Endothelial cell of umbilical vein (primary cell): Measurements from ENCODE around the gene ABCC5. TPM values are rescaled to one million over a fixed set of nuclear protein-coding genes. Genes with fewer than 3 reads are reported as not detected.

Source experiments
- BruUV-seq: library from RNA; stranded (reverse); fragments of 400-500 nt; replicated peaks from 2 replicates; lab custom pipeline; 2021; lab: Mats Ljungman, UMichigan
- CTCF ChIA-PET: fragments of 300-600, 350-600 bp; sonication (Branson Sonifier 250); formaldehyde crosslinking; loops from one replicate; lab custom pipeline; 2021; ENCODE audit warnings: antibody characterized with exemption, inconsistent platforms; lab: Charles Lee
- POLR2A ChIA-PET: fragments of 300-600, 350-600 bp; sonication (Branson Sonifier 250); formaldehyde crosslinking; loops from one replicate; lab custom pipeline; 2021; ENCODE audit warnings: antibody characterized with exemption, inconsistent platforms; lab: Charles Lee
- DNase-seq: peaks from one replicate; pipeline ENCODE4 v3.0.0-alpha.2; 2011; ENCODE audit warnings: low read depth, low spot score
- FAIRE-seq: peaks from 2 replicates; lab custom pipeline; 2011; peaks lifted over from hg19 to GRCh38; lab: Jason Lieb, UNC
- H2AFZ ChIP-seq: 2 replicates; pipeline ENCODE4 v1.6.0; 2012; ENCODE audit warnings: low read depth, low read length, control low read depth, inconsistent platforms
- H3K27ac ChIP-seq: 2 replicates; pipeline ENCODE4 v1.5.1; 2011; ENCODE audit warnings: low read depth, mild to moderate bottlenecking, control low read depth, low read length, moderate library complexity; ENCODE audit not compliant: insufficient read depth
- H3K27me3 ChIP-seq, 2 experiments: 2 replicates each; pipeline versions ENCODE4 v1.6.0 to v1.6.1; 2011; ENCODE audit warnings: low read length in 2 of 2, mixed read lengths in 1 of 2; ENCODE audit not compliant: control insufficient read depth in 2 of 2, insufficient read depth in 2 of 2
- H3K36me3 ChIP-seq, 2 experiments: 2 replicates in 1 of 2; 3 replicates in 1 of 2; pipeline ENCODE4 v1.5.1; 2011; ENCODE audit warnings: low read length in 2 of 2, mild to moderate bottlenecking in 1 of 2, moderate library complexity in 1 of 2; ENCODE audit not compliant: control insufficient read depth in 2 of 2, insufficient read depth in 2 of 2; ENCODE audit errors: extremely low read depth in 1 of 2
- H3K4me1 ChIP-seq: 3 replicates; pipeline ENCODE4 v1.5.1; 2011; ENCODE audit warnings: mild to moderate bottlenecking, low read length; ENCODE audit not compliant: control insufficient read depth, insufficient read depth; ENCODE audit errors: extremely low read depth
- H3K4me2 ChIP-seq: 2 replicates; pipeline ENCODE4 v1.6.1; 2011; ENCODE audit warnings: low read length, control low read depth, mixed read lengths; ENCODE audit not compliant: insufficient read depth
- H3K4me3 ChIP-seq, 3 experiments: fragments of 200-600 bp in 1 of 3; sonication (generic), shearing (Covaris generic) in 1 of 3; replicated peaks in 1 of 3; 2 replicates each; pipeline ENCODE4 v1.5.1; 2011 to 2016; ENCODE audit warnings: control low read depth in 3 of 3, low read length in 3 of 3, mild to moderate bottlenecking in 2 of 3, inconsistent platforms in 1 of 3, low read depth in 1 of 3, moderate library complexity in 1 of 3; ENCODE audit not compliant: insufficient read depth in 1 of 3
- H3K79me2 ChIP-seq: 2 replicates; pipeline ENCODE4 v1.6.0; 2012; ENCODE audit warnings: low read length, inconsistent platforms; ENCODE audit not compliant: control insufficient read depth, insufficient read depth
- H3K9ac ChIP-seq: replicated peaks from 2 replicates; pipeline ENCODE3; 2011; ENCODE audit warnings: low read length, control low read depth; ENCODE audit not compliant: insufficient read depth; ENCODE audit errors: extremely low read depth
- H3K9me1 ChIP-seq: replicated peaks from 3 replicates; pipeline ENCODE4 v1.6.0; 2011; ENCODE audit warnings: mild to moderate bottlenecking, low read length; ENCODE audit not compliant: control insufficient read depth, insufficient read depth; ENCODE audit errors: extremely low read depth
- H3K9me3 ChIP-seq: replicated peaks from 2 replicates; pipeline ENCODE4 v1.5.1; 2012; ENCODE audit warnings: low read length, inconsistent platforms; ENCODE audit not compliant: control insufficient read depth, insufficient read depth
- H4K20me1 ChIP-seq: replicated peaks from 2 replicates; pipeline ENCODE3; 2011; ENCODE audit warnings: mild to moderate bottlenecking, low read length; ENCODE audit not compliant: control insufficient read depth, insufficient read depth; ENCODE audit errors: extremely low read depth
- CTCF ChIP-seq, 2 donors: IDR thresholded peaks; 1 replicate in 1 of 2; 2 replicates in 1 of 2; pipeline ENCODE4 v1.5.1; 2011; ENCODE audit warnings: low read length in 2 of 2, mild to moderate bottlenecking in 2 of 2, moderate library complexity in 2 of 2, control low read depth in 1 of 2, inconsistent platforms in 1 of 2, low read depth in 1 of 2; ENCODE audit not compliant: insufficient read depth in 1 of 2; ENCODE audit errors: extremely low read depth in 1 of 2
- EZH2 ChIP-seq: IDR thresholded peaks from 2 replicates; pipeline ENCODE4 v1.6.1; 2012; ENCODE audit warnings: borderline replicate concordance, low read depth, mild to moderate bottlenecking, moderate library complexity, low read length, inconsistent platforms; ENCODE audit not compliant: severe bottlenecking
- FOS ChIP-seq: IDR thresholded peaks from 2 replicates; pipeline ENCODE4 v1.6.1; 2011; ENCODE audit warnings: mild to moderate bottlenecking, low read length, moderate library complexity, borderline replicate concordance; ENCODE audit not compliant: insufficient read depth
- GATA2 ChIP-seq: IDR thresholded peaks from 2 replicates; pipeline ENCODE4 v1.7.0; 2011; ENCODE audit warnings: low read depth, mild to moderate bottlenecking, moderate library complexity, mixed read lengths, low read length; ENCODE audit not compliant: insufficient read length, insufficient read depth
- JUN ChIP-seq: IDR thresholded peaks from 2 replicates; pipeline ENCODE4 v1.6.1; 2011; ENCODE audit warnings: borderline replicate concordance, low read depth; ENCODE audit not compliant: insufficient read length, insufficient read depth
- MAX ChIP-seq: IDR thresholded peaks from 2 replicates; pipeline ENCODE4 v1.6.1; 2011; ENCODE audit not compliant: insufficient read depth, insufficient read length
- MYC ChIP-seq: IDR thresholded peaks from one replicate; pipeline ENCODE4 v1.6.1; 2011; ENCODE audit warnings: mild to moderate bottlenecking, low read depth, low read length
- POLR2A ChIP-seq: IDR thresholded peaks from 2 replicates; pipeline ENCODE4 v1.6.1; 2012; ENCODE audit warnings: low read depth, mild to moderate bottlenecking, control low read depth, low read length
- POLR2AphosphoS5 ChIP-seq: IDR thresholded peaks from 2 replicates; pipeline ENCODE4 v1.6.1; 2012; ENCODE audit warnings: low read depth, mild to moderate bottlenecking, control low read depth, low read length, moderate library complexity; ENCODE audit not compliant: insufficient read depth
- dilution Hi-C: fragments of 300-500 bp; cut with MboI; formaldehyde crosslinking; loops from one replicate; pipeline ENCODE4 v1.15.0; 2019; ENCODE audit warnings: low sequenced_read_pairs; ENCODE audit not compliant: extremely low pct_ligation_motif_present
- intact Hi-C: fragments of 100-400 bp; cut with micrococcal nuclease; formaldehyde crosslinking; loops from one replicate; pipeline ENCODE4 v1.10.0; 2022
- polyA plus RNA-seq, 4 experiments: library from polyadenylated mRNA; depleted of rRNA in 3 of 4; stranded (reverse) in 3 of 4; unstranded in 1 of 4; fragments of >200 nt; gene quantifications; 2 replicates each; pipeline versions ENCODE4 v1.2.1 to v1.2.3, GENCODE V29; 2011 to 2012; ENCODE audit warnings: missing spikeins in 1 of 4
- total RNA-seq: library from RNA; stranded (reverse); gene quantifications from 2 replicates; pipeline ENCODE4 v1.2.3, GENCODE V29; 2021

ABCC5 gene
- total and polyA plus RNA-seq, 2 donors (not counting 3 experiments of a cell fraction or from before 2014, with no cell fraction given), result 22.5 to 24.6 TPM

GRCh38 chr3:183885766-183886165 lies 131.9 kb downstream of the ABCC5 start:
- dilution Hi-C loops (no loop called here), intact Hi-C loops (loop anchor here (1.0 kb wide), 1 partner anchor 416 kb away; no protein-coding TSS in a partner anchor)
- no peak overlapping the region for H3K4me2 ChIP-seq
- ChIA-PET POLR2A (no interaction called here), CTCF (interaction anchor here (0.7 to 3.0 kb wide), 7 partner anchors 10 to 416 kb away, joined by 3 to 16 read pairs (median 5); partner anchors contain the start of gene MAP6D1)
- no peaks in the 10 kb centered on the region for H3K9me3 ChIP-seq
- BruUV-seq, result no TSS peak
- H3K27me3 ChIP-seq, result no peaks in the 10 kb centered on the region
- no peak overlapping the region for H2AFZ ChIP-seq
- H4K20me1 ChIP-seq, result no peaks in the 10 kb centered on the region
- no peak overlapping the region for H3K4me3 ChIP-seq
- DNase-seq (no peak), FAIRE-seq (no peak)
- H3K36me3 ChIP-seq, result no peaks in the 10 kb centered on the region
- H3K27ac ChIP-seq, result no peak overlapping the region
- no peak overlapping the region for H3K9ac ChIP-seq
- TF ChIP-seq FOS (no peak), EZH2 (no peak), MAX (no peak), POLR2AphosphoS5 (no peak), POLR2A (no peak), MYC (no peak), JUN (no peak), CTCF (IDR thresholded peaks at IDR 0.05; ENCODE audit: extremely low read depth in 1 of 2, insufficient read depth in 1 of 2, low read depth in 1 of 2, low read length in 2 of 2) (no peak), GATA2 (no peak)
- peaks cover 11% of the 10 kb centered on the region for H3K4me1 ChIP-seq
- no peaks in the 10 kb centered on the region for H3K9me1 ChIP-seq
- H3K79me2 ChIP-seq, result peaks cover 31% of the 10 kb centered on the region
